ENCODE results near the gene MICAL2. TPM values are rescaled to one million over a fixed set of nuclear protein-coding genes. Genes with fewer than 3 reads are reported as not detected.

Gene MICAL2
- total and polyA plus RNA-seq, 2 of the 8 experiments (the other 6 are each of a cell fraction or from before 2014, with no cell fraction given): 1.3 to 4.1 TPM

DNA sequence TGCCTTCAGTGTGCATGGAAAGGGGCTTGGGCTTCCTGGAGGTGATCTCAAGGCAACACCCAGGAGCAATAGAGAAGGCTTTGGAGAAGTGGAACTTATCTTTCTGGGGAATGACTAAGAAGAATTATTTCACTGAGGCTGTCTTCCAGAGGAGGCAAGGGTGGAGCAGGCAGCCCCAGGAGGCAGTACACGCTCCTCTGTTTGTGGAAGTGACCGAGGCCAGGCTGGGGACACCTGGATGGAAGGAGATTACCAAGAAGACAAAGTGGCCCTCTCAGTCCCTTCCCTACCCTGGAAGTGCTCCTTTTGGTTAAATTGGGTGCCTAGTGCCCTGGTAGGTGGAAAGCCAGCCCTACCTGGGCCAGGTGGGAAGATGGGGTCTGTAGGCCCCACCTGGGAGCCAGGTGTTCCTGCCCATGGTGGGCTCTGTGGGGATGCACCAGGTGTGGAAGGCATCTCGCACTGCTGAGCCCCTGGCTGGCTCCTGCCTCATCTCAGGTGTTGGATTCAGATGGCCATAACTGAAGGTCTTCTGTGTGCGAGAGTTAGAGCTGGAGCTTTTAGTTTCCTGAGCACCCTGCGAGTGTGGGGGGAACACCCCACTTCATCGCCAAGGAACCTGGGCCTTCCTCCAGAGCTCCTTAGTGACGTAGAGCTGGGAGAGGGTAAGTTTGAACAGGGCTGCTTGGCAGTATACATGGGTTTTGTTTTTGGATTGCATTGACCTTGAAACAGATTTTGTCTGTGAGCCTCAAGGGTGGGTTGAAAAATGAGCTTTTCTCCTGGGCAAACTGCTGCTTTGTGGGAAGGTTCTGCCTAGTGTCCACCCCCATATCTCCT is 46.1 kb downstream of the MICAL2 start:
- Histone ChIP-seq H3K23ac (ENCODE audit: insufficient read length) (no peak overlapping the region), H3K79me2 (ENCODE audit: control insufficient read depth in 1 of 2, insufficient read depth in 2 of 2, low read length in 2 of 2) (no peaks in the 10 kb centered on the region), H4K8ac (ENCODE audit: extremely low read depth, insufficient read depth, low read length) (no peak overlapping the region), H4K91ac (replicated peaks; ENCODE audit: insufficient read length, low read length) (no peak overlapping the region), H2BK12ac (ENCODE audit: low read depth, low read length) (no peak overlapping the region), H3K36me3 (ENCODE audit: control insufficient read depth in 2 of 4, insufficient read depth in 4 of 4, low read length in 3 of 4) (no peaks in the 10 kb centered on the region), H3K27ac (ENCODE audit: low read depth, low read length) (no peak overlapping the region), H3K4me1 (replicated peaks in 1 of 4; ENCODE audit: control insufficient read depth in 3 of 4, insufficient read depth in 4 of 4, low read length in 3 of 4) (no peaks in the 10 kb centered on the region; a peak in 1 of 7 replicates), H2AK5ac (ENCODE audit: low read depth, low read length) (no peak overlapping the region), H3K9me3 (ENCODE audit: insufficient read depth in 2 of 2, low read depth in 1 of 2, low read length in 1 of 2) (no peaks in the 10 kb centered on the region), H3K18ac (ENCODE audit: extremely low read depth, low read length) (no peak overlapping the region), H4K20me1 (replicated peaks in 1 of 2; ENCODE audit: control insufficient read depth in 1 of 2, insufficient read depth in 2 of 2, low read length in 2 of 2) (no peaks in the 10 kb centered on the region), H2BK120ac (replicated peaks; ENCODE audit: low read depth, low read length) (no peak overlapping the region), H3K27me3 (replicated peaks in 1 of 4; ENCODE audit: control insufficient read depth in 3 of 4, extremely low read depth in 1 of 4, insufficient read depth in 3 of 4, low read length in 3 of 4) (no peaks in the 10 kb centered on the region), H3K14ac (ENCODE audit: insufficient read length) (no peak overlapping the region), H2BK15ac (ENCODE audit: low read length) (no peak overlapping the region), H4K5ac (ENCODE audit: insufficient read length, low read depth, low read length) (no peak overlapping the region), H2BK20ac (ENCODE audit: low read length) (no peak overlapping the region), H2AFZ (ENCODE audit: low read length) (no peak overlapping the region), H3K56ac (replicated peaks; ENCODE audit: insufficient read length, low read depth, low read length) (no peak overlapping the region), H3K4me2 (ENCODE audit: insufficient read depth in 1 of 2, low read depth in 2 of 2, low read length in 2 of 2) (no peak overlapping the region), H3K79me1 (ENCODE audit: low read depth, low read length) (no peaks in the 10 kb centered on the region), H3K23me2 (ENCODE audit: low read depth, low read length) (no peaks in the 10 kb centered on the region), H3K9ac (replicated peaks in 1 of 4; ENCODE audit: extremely low read depth in 1 of 4, low read depth in 3 of 4, low read length in 3 of 4) (no peak overlapping the region), H3K4ac (replicated peaks; ENCODE audit: insufficient read length, low read depth, low read length) (no peak overlapping the region), H2BK5ac (ENCODE audit: low read depth, low read length) (no peak overlapping the region), H3K4me3 (ENCODE audit: extremely low read depth in 1 of 4, insufficient read depth in 2 of 4, low read depth in 3 of 4, low read length in 4 of 4) (no peak overlapping the region)
- DNase-seq (ENCODE audit: low read depth in 1 of 2, low spot score in 2 of 2) (no peak), FAIRE-seq (no peak)
- ChIA-PET POLR2A (ENCODE audit: partially characterized antibody) (interaction anchor here (1.1 kb wide), 1 partner anchor 14 kb away, joined by 3 read pairs; no protein-coding TSS in a partner anchor), CTCF (ENCODE audit: partially characterized antibody) (interaction anchor here (0.6 to 2.4 kb wide), 5 partner anchors 68 to 96 kb away, joined by 3 to 9 read pairs (median 3); no protein-coding TSS in a partner anchor)
- WGBS, 2 experiments (ENCODE audit: extremely low coverage in 1 of 2, insufficient coverage in 1 of 2, insufficient read length in 1 of 2, insufficient replicate concordance in 2 of 2, low coverage in 1 of 2, low lambda C conversion rate in 2 of 2, missing lambda C conversion rate in 1 of 2): 88% methylated on average over 7 of the region's 7 CpGs; no CpG with 5 or more reads in 1 of the 2 experiments
- TF ChIP-seq MAFK (IDR thresholded peaks at IDR 0.05; ENCODE audit: low read depth, low read length) (no peak), GTF2F1 (IDR thresholded peaks at IDR 0.05; ENCODE audit: borderline replicate concordance, low read depth, low read length) (no peak), SP1 (IDR thresholded peaks at IDR 0.05; ENCODE audit: low read depth, low read length) (no peak), RBBP5 (IDR thresholded peaks at IDR 0.05; ENCODE audit: borderline replicate concordance, low read depth, low read length) (no peak), BRCA1 (IDR thresholded peaks at IDR 0.05; ENCODE audit: low read depth, low read length) (no peak), EGR1 (IDR thresholded peaks at IDR 0.05; ENCODE audit: borderline replicate concordance, low read depth, low read length) (no peak), TAF1 (IDR thresholded peaks at IDR 0.05; ENCODE audit: low read depth, low read length) (no peak), YY1 (IDR thresholded peaks at IDR 0.05; ENCODE audit: low read depth, low read length) (no peak), RXRA (IDR thresholded peaks at IDR 0.05; ENCODE audit: insufficient read depth, low read depth, low read length) (no peak), FOSL1 (IDR thresholded peaks at IDR 0.05; ENCODE audit: insufficient read depth, low read depth, low read length) (no peak)
- TF ChIP-seq, protein P1, sequence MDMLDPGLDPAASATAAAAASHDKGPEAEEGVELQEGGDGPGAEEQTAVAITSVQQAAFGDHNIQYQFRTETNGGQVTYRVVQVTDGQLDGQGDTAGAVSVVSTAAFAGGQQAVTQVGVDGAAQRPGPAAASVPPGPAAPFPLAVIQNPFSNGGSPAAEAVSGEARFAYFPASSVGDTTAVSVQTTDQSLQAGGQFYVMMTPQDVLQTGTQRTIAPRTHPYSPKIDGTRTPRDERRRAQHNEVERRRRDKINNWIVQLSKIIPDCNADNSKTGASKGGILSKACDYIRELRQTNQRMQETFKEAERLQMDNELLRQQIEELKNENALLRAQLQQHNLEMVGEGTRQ (IDR thresholded peaks at IDR 0.05; ENCODE audit: low read length): no peak

Data from H1 (cell line).